SK-MEL-5 (cell line): ENCODE results near the gene CNKSR3. TPM values are rescaled to one million over a fixed set of nuclear protein-coding genes. Genes with fewer than 3 reads are reported as not detected.

Experiments used
- DNase-seq: peaks from one replicate; pipeline ENCODE4 v3.0.0-alpha.2; 2016; ENCODE audit warnings: low read depth, low spot score
- in situ Hi-C: cut with HindIII; loops from 2 replicates; pipeline ENCODE4 v1.10.0; 2016; ENCODE audit warnings: low sequenced_read_pairs, high pct_unique_total_duplicates, low pct_unique_long_range_greater_than_20kb
- total RNA-seq: library from RNA; depleted of rRNA; stranded (reverse); fragments of >200 nt; shearing (Covaris generic); gene quantifications from 2 replicates; pipeline ENCODE4 v1.2.3, GENCODE V29; 2014

Gene CNKSR3
- total RNA-seq, 1 experiment from 2014 or later: 6.7 TPM

- in situ Hi-C loops: no loop called here
- DNase-seq: no peak
Observed at GRCh38 chr6:154471609-154472362, 38.7 kb downstream of the CNKSR3 start.

DNA sequence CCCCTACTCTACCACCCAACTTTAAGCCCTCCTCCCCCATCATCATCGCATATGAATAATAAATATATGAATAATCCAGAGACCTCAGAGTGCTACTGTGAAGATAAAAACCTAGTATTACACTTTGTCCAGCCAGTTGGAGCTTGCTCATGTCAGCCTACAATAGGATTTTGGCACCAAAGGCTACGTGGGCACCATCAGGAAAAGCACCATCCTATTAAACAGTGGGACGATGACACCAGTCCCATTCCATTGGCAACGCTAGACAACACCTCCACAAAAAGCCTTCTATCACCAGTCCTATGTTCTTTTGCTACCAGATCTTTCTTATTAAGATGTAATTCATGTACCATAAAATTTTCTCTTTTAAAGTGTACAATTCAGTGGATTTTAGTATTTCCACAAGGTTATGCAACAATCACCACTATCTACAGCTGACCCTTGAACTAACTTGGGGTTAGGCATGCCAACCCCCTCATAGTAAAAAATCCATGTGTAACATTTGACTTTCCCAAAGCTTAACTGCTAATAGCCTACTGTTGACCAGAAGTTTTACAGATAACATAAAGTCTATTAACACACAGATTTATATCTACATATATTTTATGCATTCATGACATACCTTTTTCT is 41.1 kb downstream of the CNKSR3 start:
- in situ Hi-C loops: no loop called here
- no peak for DNase-seq

- DNase-seq: no peak
- in situ Hi-C loops: no loop called here
Observed at GRCh38 chr6:154468760-154469159, 41.7 kb downstream of the CNKSR3 start.

- in situ Hi-C loops: no loop called here
- DNase-seq: no peak
Observed at GRCh38 chr6:154466971-154467679, 43.4 kb downstream of the CNKSR3 start.

DNA sequence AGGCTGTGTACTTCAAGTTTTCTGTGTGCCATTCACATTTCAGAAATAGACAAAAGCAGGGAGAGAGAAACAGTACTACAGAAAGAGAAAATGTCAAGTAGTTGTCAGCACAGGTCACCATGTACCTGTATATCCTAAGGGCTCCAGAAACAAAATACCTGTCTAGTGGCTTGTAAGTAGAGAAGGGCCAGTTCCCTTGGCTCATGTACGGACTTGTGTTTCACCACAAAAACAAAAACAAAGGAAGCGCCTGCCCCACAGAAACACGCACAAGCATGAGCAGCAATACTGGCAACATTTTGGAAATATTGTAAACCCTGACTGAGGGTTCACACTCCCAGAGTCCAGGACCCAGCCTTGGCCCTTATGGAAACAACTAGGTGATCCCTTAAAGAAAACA is 44.3 kb downstream of the CNKSR3 start:
- in situ Hi-C loops: no loop called here
- no peak for DNase-seq

GRCh38 chr6:154463573-154464419 is 46.7 kb downstream of the CNKSR3 start:
- DNase-seq: no peak
- in situ Hi-C loops: no loop called here

- in situ Hi-C loops: no loop called here
- no peak for DNase-seq
Observed at GRCh38 chr6:154462425-154462824, 48.1 kb downstream of the CNKSR3 start.

DNA sequence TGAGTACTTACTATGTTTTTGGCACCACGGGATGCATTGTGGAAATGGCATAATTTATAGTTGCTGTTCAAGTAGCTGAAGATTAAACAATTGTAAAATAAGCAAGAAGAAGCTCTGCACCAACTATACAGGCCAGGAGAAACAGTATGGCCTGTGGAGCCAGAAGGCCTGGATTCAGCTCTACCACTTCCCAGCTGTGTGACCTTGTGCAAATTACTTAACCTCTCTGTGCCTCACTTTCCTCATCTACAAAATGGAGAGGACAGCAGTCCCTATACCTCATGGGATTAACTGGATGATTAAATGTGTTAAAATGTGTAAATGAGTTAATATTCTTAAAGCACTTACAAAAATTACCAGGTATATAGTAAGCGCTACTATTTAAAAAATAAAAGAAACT is 49.1 kb downstream of the CNKSR3 start:
- in situ Hi-C loops: no loop called here
- DNase-seq: no peak

GRCh38 chr6:154460306-154461071 is 50.0 kb downstream of the CNKSR3 start:
- DNase-seq: no peak
- in situ Hi-C loops: no loop called here

GRCh38 chr6:154459513-154459912 is 51.0 kb downstream of the CNKSR3 start:
- in situ Hi-C loops: no loop called here
- DNase-seq: no peak

DNA sequence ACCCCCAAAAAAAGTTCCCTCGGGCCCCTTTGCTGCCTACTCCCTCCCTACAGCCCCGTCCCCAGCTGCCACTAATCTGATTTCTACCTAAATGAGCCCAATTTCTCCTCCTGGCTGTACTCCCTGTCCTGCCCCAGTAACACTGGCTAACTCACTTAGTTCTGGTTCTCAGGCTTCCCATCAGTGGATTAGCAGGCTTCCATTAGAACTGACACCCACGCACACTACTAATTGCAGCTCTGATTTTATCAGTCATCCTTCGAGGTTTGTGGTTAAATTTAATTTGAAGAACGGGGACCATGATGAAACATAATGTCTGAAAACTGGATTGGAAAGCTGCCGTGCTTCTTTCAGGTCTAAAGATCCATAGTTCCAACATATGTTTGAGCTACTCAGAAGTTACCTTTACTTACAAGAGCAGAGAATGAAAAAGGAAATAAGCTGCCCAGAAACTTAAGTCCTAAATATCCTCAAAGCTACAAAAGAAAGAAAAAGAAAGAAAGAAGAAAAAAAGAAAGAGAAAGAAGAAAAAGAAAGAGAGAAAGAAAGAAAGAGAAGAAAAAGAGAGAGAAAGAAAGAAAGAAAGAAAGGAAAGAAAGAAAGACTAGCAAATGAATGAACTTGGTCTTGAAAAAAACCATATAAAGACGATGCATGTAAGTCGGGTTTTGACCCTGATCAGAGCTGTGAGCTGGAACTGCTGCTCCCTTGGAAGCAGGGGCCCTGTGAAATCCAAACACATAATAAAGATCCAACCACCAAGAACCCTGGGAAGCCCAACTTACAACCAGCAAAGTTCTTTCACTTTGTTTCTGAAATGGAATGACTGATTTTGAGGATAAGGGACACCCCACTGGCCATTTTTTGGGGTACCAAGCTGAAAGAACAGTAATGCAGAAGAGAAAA is 51.7 kb downstream of the CNKSR3 start:
- no peak for DNase-seq
- in situ Hi-C loops: no loop called here

GRCh38 chr6:154457881-154458284 is 52.6 kb downstream of the CNKSR3 start:
- DNase-seq: peak; percentile 8
- in situ Hi-C loops: no loop called here

- DNase-seq: no peak
Observed at GRCh38 chr6:154457046-154457713, 53.3 kb downstream of the CNKSR3 start.

DNA sequence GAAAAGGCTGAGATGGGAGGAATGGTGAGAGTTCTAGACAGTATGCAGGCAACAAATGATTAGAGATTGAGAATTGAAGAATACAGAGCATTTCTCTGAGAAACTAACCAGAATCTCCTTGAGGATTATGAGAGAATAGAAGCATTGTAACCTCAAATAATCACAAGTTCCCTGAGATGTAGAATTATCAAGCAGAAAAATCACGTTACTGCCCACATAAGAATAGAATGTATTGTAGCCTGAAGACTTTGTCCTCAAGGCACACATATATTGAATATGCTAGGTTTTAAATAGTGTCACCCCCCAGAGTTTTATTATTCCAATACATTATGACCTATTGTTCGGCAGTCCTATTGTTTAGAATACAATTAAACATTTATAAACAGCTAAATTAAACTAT is 57.2 kb downstream of the CNKSR3 start:
- in situ Hi-C loops: no loop called here
- peak; percentile 88 for DNase-seq

More at GRCh38 chr6:154457046-154457713, 53.3 kb downstream of the CNKSR3 start:
- in situ Hi-C loops: no loop called here

DNA sequence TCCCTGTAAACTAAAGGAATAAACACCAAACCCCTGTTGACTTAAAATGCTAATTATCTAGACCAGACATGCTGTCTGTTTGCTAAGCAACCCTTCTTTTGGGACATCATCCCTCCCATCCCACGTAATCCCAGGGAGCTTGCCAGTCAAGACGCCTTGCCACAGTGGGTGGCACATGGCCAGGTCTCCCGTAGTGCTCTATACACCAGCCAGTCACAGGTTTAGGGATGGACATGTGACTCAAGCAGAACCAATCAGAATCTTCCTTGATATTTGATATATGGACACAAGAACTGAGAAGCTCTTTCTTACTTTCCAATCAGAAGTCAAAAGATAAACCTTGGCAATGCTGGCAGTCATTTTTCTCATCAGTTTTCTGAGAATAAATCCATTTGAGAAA is 60.0 kb downstream of the CNKSR3 start:
- in situ Hi-C loops: no loop called here
- DNase-seq: no peak
